ENCODE results near the gene FAM149B1.

GRCh38 chr10:73263693-73264347 is 95.9 kb downstream of the FAM149B1 start:
- TF ChIP-seq CTCF (IDR thresholded peaks at IDR 0.05) (peak in 2 of 3 experiments; percentile 36 to 56), POLR2A (IDR thresholded peaks at IDR 0.05) (no peak)

Measured in testis (tissue), 2 donors.